Measurements from ENCODE around the gene LARP4B.

LARP4B gene

DNA sequence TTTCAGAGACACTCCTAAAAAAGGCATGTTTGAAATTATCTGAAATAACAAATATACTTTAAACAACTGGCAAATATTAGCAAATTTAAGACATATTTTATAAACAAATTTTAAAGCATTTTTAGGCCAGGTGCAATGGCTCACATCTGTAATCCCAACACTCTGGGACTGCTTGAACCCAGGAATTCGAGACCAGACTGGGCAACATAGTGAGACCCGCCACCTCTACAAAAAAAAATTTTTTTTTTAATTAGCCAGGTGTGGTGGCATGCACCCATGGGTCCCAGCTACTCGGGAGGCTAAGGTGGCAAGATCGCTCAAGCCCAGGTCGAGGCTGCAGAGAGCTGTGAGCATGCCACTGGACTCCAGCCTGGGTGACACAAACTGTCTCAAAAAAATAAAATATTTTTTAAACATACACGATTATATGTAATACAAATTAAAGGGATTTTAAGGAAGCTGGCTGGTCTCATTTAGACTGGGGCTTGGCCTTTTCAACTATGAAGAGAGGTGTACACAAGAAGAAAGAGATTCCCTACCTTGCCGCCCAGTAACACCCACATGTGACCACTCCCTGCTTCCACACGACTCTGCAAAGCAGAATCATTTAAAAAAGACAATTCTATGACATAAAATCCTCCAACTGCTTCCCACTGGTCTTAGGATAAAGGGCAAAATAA lies 7.5 kb downstream of the LARP4B start:
- no peak for DNase-seq

- no peak for DNase-seq
These were observed 9.8 kb downstream of the LARP4B start for GRCh38 chr10:921471-922414.

- DNase-seq, result no peak
These were observed 11.1 kb downstream of the LARP4B start for GRCh38 chr10:920450-920849.

DNA sequence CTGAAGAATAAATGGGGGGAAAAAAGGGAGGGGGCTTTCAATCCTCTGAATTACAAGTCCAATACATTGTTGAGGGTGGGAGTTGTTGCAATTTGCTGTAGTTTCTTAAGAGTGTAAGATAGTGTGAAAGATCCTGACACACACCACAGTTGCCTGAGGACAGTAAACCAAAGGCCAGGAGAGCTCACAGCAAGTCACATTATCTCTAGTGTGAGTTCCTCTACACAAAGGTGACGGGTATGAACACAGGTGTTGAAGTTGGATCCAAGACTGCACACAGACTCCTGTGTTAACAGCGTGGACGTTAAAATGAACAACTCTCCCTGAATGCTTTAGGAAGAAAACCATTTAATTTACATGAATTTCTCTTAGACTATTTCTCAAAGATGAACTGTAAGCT lies 12.0 kb downstream of the LARP4B start:
- no peak for DNase-seq

GRCh38 chr10:917999-918398 lies 13.5 kb downstream of the LARP4B start:
- DNase-seq, result no peak

GRCh38 chr10:917416-917720 lies 14.1 kb downstream of the LARP4B start:
- DNase-seq, result no peak

DNA sequence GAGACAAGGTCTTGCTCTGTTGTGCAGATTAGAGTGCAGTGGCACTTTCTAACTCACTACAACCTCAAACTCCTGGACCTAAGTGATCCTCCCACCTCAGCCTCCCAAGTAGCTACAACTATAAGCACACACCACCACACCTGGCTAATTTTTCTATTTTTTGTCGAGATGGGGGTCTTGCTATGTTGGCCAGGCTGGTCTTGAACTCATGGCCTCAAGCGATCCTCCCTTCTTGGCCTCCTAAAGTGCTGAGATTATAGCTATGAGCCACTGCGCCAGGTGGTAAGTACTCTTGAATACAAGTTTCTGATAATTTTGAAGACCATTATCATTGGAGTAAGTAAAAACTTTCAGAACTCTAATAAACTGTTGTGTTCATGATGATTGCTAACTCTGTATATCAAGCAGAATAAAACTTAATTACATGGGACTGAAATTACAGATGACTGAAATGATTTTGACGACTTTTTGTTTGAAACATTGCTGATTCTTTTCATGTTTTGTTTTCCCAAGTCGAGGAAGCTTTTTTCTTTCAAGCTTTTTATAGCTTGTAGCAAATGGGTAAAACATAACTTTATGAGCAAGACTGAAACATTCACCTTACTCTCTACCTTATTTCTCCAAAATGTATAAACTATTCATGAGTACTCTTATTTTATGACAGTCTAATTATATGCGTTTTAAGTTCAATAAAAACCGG lies 14.6 kb downstream of the LARP4B start:
- DNase-seq, result no peak

DNA sequence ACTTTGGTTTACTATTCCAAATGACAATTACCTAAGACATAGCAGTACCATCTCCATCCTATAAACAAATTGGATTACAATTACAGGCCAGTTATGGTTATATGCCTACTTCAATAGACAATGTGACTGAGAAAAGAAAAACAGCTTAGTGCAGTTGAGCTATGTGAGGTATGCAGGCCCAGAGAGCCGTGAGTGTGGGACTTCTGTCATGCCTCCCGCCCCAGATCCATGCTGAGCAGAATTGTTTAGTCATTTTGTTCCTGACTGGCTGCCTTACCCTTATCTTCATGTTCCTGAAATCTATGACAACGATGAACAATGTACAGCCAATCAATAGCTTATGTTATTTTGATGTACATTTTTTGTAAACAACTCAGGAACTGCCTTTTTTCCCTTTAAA lies 21.7 kb downstream of the LARP4B start:
- peak; percentile 64 for DNase-seq

DNA sequence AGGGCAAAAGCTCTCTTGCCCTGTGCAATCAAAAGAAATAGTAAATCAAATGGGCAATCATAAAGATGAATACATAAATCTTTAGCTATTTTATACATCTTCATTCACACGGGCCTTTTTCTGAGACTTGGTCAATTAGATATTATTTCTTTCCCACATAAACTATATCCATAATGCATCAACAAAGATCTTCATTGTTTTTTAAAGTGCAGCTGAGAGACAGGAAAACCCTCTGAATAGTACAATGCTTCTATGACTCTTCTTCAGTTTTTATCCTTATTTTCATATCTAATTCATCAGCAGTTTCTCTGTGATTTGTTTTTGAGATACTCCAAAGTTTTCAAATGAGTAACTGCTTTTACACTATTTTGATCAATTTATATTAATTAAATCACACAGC lies 25.5 kb downstream of the LARP4B start:
- DNase-seq, result no peak

DNA sequence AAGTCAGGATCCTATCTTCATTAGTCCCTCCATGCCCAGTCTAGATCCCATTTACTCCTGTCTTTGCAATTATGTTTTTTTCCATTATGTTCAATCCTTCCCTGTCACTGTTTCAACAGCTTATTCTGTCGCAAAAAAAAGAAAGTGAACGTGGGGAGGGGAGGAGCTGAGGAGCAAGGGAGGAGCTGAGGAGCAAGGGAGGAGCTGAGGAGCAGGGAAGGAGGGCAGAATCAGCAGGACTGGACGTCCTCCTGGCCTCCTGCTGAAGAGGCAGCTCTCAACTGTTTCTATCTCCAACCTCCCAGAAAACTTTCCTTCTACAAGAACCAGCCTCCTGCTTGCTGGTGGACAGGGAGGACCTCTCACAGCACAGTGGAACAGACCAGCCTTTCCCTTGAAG lies 26.0 kb downstream of the LARP4B start:
- DNase-seq, result no peak

- no peak for DNase-seq
These were observed 27.1 kb downstream of the LARP4B start for GRCh38 chr10:904403-904802.

DNA sequence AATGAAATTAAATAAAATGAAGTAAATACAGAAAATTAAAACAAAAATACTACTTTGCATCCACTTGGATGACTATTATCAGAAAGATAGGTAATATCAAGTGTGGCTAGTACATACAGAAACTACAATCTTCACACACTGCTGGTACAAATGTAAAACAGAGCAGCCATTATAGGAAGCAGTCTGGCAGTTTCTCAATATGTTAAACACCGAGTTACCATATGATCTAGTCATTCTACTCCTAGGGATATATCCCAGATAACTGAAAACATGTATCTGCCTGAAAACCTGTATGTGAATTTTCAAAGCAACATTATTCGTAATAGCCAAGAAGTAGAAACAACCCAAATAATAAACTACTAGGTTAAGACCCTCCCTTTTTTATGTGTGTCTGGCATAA lies 33.4 kb downstream of the LARP4B start:
- DNase-seq, result no peak

DNA sequence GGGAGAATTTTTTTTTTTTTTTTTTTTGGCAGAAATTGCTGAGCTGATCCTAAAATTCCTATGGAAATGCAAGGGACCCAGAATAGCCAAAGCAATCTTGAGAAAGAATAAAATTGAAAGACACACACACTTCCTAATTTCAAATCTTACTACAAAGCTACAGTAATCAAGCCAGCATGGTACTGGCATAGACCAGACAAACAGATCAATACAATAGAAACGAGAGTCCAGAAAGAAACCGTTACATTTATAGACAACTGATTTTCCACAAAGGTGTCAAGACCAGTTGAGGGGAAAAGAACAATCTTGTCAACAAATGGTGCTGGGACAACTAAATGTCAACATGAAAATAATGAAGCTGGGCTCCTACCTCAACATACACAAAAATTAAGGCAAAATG lies 34.5 kb downstream of the LARP4B start:
- no peak for DNase-seq

DNA sequence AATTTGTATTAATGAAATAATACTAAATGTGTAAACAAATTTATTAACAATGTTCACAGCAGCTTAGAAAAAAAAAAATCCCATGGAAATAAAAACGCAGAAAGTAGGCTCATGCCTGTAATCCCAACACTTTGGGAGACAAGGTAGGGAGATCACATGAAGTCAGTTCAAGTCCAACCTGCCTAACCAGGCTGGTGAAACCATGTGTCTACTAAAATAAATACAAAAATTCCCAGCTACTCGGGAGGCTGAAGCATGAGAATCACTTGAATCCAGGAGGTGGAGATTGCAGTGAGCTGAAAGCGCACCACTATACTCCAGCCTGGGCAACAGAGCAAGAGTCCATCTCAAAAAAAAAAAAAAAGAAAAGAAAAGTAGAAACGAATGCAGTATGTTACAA lies 36.2 kb downstream of the LARP4B start:
- no peak for DNase-seq

DNA sequence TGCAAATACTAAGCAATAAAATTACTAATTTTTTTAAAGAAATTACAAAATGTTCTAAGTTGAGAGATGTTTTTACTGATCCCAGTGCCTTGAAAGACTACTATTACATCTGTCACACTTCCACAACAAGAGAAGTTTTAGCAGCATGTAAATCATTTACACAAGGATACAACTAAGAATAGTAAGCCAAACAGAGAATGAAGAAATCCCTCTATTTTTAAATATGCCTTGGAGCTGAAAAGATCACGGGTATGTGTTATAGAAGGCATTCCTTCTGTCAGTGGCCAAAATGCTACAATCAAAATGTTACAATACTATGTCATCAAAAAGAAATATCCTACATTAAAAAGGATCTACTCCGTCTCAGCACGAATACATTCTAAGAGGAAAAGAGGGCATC lies 52.6 kb downstream of the LARP4B start:
- DNase-seq, result no peak

DNA sequence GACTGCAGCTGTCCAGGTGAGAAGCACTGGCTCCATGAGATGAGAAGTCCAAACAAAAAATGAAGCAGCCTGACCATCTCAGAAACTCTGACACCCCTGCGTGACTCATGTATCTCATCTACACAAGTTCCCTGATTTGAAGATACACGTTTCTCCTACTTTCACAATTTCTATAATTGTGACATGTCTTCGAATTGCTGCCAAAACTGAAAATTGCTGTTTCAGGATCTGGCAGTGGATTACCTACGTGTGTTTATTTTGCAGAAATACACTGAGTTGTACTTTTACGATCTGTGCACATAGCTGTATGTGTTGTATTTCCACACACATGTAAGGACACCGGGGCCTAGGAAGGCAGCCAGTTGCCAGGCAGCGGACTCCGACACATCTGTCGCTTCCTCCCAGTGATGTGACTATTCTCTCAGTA lies 53.2 kb downstream of the LARP4B start:
- DNase-seq, result no peak

DNA sequence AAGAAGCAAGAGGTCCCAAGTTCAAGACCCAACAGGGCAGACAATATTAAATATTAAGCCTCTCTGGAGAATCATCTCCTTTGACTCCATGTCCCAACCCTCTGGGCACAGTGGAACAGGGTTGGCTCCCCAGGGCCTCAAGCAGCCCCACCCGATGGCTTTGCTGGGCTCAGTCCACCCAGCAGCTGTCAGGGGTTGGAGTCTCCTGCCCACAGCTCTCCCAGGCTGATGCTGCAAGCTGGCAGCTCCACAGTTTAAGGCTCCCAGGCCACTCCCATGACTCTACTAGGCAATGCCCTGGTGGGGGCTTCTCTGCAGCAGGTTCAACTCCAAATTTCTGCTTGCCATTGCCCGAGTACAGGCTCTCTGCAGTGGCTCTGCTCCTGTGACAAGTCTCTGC lies 55.1 kb downstream of the LARP4B start:
- DNase-seq, result no peak

DNA sequence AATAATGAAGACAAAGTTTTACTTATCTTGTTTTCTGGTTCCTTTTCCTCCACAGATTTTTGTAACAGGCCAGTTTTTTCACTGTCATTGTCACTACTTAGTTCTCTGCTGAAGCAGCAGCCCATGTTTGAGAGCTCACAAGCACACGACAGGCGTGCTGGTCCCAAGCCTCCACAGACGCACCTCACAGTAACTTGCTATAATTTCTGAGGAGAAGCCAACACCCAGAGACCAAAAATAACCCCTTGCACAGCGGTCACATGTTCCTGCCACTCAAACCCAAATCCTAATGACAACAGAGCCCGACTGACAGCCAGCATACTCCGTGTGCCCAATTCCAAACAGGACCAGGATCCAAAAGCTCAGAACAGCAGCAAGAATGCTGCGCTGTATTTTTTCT lies 58.5 kb downstream of the LARP4B start:
- DNase-seq, result no peak

DNA sequence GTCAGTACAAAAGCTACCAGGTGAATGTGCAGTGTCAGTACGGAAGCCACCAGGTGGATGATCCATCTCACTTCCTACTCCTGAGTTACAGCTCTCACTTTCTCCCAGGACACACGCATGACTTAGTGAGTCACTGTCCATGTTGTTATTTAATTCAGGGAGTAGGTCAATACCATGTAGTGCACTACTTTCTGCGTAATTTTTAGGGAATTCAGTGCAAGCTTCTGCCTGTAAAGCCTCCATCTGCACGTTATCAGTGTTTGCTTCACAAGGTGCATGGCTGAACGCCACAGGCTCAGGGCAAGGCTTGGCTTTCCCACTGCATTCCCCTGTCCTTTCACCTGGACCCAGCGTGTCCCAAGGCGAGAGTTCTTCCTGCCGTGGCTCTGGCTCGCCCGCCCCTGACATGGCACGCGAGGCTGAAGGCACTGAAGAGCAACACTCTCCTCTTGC lies 59.5 kb downstream of the LARP4B start:
- no peak for DNase-seq

DNA sequence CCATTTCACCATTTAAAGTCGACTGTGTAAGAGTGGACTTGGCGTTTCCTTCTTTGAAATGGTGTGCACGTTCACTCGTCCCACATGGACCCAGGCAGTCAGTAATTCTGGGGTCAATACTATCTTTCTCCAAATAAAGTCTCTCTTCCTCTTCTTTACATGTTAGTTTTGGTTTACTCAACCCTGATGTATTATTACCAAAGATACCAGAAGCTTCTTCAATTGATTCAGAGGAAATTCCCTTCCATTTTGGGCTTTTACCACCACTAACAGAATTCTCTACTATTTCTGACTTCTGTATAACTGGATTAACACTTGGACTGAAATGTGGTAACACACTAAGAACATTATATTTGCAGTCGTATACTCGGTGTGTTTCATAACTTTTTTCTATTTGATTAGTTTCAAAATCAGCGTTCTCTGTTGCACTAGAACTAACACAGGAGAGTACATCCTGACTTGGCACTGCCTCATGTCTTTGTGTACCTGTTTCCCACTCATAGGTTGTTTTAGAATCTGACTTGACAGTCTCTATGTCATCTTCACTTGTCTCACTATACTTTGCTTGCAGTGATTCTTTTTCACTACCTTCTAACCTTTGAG lies 60.8 kb downstream of the LARP4B start:
- no peak for DNase-seq

DNA sequence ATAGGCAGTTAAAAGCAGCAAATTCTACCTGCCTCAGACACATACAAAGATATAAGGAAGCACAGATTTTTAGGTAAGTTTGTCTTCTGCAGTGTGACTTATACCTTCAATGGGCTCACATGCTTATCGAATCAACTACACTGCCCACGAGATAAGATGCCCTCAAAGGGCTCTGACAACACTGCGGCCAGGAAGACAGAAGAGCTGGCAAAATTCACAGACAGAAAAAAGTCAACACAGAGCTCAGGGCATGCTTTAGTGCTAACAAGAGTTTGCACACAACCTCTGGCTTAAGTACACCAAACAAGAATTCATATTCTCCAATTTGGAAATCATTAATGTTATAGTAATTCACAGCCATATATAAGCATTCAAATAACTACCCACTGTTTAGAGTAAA lies 62.3 kb downstream of the LARP4B start:
- DNase-seq, result no peak

- DNase-seq, result no peak
These were observed 63.7 kb downstream of the LARP4B start for GRCh38 chr10:867807-868206.

DNA sequence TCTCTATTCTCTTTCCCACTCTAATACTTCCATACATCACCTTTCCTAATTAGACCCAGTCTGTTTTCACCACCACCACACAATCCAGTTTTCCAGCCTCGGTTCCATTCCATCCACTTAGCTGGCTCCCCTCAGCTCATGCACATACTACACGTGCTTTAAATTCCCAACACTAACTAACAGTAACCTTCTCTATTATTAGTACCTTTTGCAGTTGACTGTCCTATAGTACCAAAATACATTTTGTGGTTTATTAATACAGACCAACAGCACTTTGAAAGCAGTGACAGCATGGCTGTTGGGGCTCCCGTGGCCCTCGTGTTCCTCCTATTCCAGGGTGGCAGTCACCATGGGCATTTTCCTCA lies 64.9 kb downstream of the LARP4B start:
- no peak for DNase-seq

All from islet precursor cell (in vitro differentiated cells).